HG03571 (cell line): ENCODE measurements around the gene PSTPIP1.

Experiments used
- ATAC-seq: cut with Tn5 transposase; IDR thresholded peaks from one replicate; pipeline ENCODE4 v1.9.1; 2021; ENCODE audit not compliant: unreplicated experiment

The PSTPIP1 gene

GRCh38 chr15:77068633-77069032, 73.7 kb downstream of the PSTPIP1 start:
- ATAC-seq, result no peak

DNA sequence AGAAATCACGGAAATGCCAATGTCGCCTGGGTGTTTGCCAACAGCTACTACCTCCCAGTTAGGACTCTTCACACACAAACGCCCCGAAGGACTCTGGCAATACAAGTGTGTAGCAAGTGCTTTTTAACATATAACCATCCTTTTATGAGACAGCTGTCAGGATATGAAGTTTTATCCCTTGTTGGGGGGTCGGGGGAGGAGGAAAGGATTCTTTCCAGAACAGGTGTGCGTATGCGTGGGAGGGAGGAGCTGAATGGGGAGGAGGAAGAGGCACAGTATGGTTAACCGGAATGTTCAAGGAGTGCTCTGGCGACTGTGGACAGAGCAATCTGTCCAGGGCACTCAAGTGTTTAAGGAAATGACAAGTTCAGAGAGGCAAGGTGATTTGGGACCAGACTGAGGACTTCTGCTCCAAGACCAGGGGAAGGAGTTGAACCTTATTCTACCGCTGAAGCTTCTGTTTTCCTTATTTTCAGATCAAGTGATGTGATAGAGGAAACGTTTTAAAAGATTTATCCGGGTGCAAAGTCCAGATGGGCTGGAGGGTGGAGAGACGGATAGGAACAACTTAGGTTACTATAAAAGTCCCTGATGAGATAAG, 74.7 kb downstream of the PSTPIP1 start:
- no peak for ATAC-seq

- ATAC-seq, result no peak
Observed at GRCh38 chr15:77070180-77070494, 75.2 kb downstream of the PSTPIP1 start.

DNA sequence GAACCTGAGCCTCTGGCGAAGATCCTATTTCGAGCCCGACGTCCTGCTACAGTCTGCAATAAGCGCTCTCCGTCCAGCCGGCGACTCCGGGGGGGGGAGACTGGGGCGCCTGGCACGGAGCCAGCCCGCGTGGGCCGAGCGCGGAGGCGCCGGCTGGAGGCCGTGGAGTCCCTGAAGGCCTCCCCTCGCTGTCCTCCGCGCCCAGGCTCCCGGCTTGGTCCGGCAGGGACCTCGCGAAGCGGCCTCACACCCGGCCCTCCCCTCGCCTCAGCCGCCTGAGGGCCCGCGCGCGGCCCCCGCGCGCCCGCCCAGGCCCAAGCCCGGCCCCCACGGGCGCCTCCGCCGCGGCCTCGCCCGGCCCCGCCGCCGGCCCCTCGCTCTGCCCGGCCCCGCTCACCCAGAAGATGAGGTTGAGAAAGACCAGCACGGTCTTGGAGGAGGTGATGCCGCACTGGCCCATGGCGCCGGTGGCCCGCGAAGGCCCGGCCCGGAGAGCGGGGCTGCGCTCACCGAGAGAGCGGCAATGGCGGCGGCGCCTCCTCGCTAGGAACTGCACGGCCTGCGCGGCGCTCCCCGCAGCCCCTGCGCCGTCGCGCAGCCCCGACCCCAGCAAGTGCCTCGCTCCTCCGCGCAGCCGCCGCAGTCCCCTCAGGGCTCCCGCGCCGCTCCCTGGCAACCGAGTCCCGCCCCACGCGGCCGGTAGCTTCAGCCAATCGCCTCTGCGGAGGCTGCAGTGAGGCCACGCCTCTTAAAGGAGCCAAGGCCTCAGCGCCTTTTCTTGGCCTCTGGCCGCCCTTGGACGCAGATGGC, 75.8 kb downstream of the PSTPIP1 start, which contains the start of gene TSPAN3:
TSS of gene TSPAN3 (minus strand) at position 615 of the 810 bp plus-strand sequence. CDS start at position 460, 155 bp downstream.
- peak; percentile 88 for ATAC-seq

DNA sequence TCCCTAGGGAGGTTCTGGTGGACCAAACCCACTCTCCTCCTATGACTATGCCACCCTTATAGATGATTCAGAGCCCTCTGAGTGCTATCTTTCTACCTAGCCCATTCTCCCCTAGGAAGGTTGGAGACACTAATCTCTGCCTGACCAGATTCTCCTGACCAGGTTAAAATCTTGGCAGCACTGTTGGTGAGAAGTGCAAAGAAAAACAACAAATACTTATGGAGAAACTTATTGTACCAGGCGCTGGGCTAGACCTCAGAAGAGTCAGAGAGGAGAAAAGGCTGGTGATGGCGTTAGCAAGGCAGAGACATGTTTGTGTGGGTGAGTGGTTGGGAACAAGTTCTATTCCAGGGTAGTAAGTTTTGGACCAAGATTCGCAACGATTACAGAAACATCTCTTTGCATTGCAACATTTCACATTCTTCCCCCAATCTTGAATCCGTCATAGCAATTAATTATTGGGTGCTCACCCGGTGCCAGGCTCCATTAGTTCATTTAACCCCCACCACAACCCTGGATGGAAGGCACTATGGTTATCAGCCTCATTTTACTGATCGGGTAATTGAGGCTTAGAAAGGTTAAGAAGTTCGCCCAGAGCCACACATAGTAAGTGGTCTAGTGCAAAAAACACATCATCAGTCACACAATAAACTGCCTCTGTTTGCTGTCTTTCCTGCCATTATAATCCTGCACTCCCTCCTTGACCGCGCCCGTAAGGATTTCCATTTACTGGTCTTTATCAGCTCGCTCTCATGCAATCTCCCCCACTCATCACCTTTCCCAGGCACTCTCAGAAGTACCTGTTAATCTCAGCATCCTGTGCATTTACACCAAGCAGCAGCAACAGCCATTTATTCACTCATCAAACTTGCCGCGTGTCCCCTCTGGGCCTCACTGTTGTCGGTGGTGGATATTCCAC, 76.6 kb downstream of the PSTPIP1 start:
- ATAC-seq, result no peak

- ATAC-seq, result no peak
Observed at GRCh38 chr15:77074350-77074749, 79.4 kb downstream of the PSTPIP1 start.

DNA sequence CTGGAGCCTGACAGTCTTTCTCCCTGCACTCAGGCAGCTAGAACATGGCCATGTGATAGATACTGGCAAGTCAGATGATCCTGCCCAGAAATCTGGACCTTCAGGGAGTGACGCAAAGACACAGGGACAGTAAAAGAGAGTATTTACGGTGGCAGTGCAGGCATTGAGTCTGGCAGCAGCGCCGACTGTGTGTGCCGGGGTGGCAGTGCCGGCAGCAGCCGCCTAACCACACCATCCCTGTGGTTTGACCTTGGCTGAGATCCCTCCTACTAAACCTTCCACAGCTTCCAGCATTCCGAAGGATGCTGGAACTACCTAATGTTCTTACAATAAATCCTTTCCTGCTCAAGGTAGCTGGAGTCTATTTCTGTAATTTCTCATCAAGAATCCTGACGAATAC, 80.6 kb downstream of the PSTPIP1 start:
- ATAC-seq, result no peak

DNA sequence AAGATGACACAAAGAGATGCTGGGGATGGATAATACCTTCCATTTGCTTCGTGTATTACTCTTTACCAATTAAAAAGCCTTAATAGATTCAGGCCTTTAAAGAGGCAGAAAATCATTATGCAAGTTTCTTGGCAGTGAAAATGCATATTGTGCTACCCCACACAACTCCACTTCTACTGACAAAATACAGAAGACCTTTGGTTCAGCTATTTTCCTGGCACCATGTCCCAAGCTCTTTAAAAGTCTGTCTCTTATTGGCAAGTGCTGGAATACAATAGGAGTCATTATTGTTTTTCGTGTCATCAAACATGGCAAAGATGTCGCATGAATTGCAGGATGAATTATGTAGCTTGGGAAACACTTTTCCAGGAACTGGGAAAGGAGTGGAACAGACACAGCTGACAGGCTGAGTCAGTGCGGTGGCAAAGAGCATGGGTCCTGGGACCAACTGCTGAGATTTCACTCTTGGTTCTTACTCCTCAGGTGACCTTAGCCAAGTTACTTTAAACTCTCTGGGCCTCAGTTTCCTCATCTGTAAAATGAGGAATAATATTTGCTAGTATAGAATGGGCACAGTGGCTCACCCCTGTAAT, 81.5 kb downstream of the PSTPIP1 start:
- no peak for ATAC-seq

- ATAC-seq, result no peak
Observed at GRCh38 chr15:77081971-77082370, 87.0 kb downstream of the PSTPIP1 start.

DNA sequence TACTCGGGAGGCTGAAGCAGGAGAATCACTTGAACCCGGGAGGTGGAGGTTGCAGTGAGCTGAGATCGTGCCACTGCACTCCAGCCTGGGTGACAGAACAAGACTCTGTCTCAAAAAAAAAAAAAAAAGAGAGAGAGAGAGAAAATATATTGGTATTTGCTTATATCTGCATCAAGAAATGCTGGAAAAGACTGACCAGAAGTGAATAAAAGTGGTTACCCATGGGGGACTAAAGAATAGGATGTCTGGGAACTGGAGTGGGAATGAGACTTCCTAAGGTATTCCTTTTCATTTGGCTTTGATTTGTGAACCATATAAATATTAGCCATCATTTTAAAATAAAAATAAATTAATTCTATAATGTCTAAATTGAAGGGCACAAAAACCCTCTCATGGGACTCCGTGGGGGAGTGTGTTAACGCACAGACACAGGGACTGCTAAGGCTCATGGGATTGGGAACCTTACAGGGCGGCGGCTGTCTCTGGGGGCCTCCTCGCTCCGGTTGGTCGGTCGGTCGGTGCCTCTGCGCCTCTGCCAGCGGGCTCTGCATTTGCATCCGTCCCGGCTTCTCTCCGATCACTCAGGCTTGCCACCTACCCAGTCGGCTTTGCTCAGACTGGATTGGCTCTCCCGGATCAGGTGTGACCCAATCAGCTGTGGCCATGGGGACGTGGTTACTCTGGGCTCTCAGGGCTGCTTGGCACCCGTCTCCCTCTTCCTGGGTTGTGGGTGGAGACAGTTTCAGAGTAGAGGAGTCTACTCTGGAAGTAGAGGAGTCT, 88.6 kb downstream of the PSTPIP1 start:
- ATAC-seq, result no peak

DNA sequence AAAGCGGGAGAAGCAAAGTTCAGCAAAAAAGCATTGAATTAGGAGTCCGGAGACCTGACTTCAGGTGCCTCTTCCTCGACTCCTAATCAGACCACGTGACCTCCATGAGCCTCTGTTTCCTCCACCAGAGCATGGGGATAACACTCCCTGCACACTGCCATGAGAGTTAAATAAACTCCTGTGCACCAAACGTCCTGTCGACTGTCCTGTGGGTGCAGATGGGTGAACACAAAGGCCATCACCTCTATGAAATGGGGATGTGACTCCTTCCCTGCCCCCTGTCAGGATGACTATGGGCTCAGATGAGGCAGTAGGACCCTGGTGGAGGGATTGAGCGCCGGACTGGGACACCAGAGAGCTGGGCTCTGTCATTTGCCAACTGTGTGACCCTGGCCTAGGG, 89.5 kb downstream of the PSTPIP1 start:
- no peak for ATAC-seq

GRCh38 chr15:77085297-77085696, 90.4 kb downstream of the PSTPIP1 start:
- ATAC-seq, result no peak
